ENCODE data around the gene FNIP2.
"Not testable (repeated sequence)": the region's sequence is repeated elsewhere in the genome, so short reads cannot be mapped to it uniquely, and the experiment has no call there.

DNA sequence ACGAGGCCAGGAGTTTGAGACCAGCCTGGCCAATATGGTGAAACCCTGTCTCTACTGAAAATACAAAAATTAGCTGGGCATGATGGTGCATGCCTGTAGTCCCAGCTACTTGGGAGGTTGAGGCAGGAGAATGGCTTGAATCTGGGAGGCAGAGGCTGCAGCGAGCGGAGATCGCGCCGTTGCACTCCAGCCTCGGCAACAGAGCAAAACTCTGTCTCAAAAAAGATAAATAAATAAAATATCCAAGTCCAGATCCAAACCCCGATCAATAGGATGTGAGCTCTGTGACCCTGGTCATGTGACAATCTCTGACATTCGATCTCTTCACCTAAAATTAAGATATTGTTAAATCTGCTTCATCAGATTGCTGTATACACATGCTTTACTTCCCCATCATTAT, 187.5 kb downstream of the FNIP2 start:
- TF ChIP-seq, protein P1, sequence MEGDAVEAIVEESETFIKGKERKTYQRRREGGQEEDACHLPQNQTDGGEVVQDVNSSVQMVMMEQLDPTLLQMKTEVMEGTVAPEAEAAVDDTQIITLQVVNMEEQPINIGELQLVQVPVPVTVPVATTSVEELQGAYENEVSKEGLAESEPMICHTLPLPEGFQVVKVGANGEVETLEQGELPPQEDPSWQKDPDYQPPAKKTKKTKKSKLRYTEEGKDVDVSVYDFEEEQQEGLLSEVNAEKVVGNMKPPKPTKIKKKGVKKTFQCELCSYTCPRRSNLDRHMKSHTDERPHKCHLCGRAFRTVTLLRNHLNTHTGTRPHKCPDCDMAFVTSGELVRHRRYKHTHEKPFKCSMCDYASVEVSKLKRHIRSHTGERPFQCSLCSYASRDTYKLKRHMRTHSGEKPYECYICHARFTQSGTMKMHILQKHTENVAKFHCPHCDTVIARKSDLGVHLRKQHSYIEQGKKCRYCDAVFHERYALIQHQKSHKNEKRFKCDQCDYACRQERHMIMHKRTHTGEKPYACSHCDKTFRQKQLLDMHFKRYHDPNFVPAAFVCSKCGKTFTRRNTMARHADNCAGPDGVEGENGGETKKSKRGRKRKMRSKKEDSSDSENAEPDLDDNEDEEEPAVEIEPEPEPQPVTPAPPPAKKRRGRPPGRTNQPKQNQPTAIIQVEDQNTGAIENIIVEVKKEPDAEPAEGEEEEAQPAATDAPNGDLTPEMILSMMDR (conservative IDR thresholded peaks at IDR 0.05; ENCODE audit: low read length) = not testable (repeated sequence)
- not testable (repeated sequence) for TF ChIP-seq EZH2phosphoT487 (IDR thresholded peaks at IDR 0.05; ENCODE audit: borderline replicate concordance, low read depth, low read length)

Measured in OCI-LY7 (cell line).